HEK293 (cell line): ENCODE results near the gene ARSD.

Source experiments
- CTCF ChIA-PET: fragments of 350-600 bp; formaldehyde crosslinking; extraction: SDS; loops from one replicate; lab custom pipeline; 2021; ENCODE audit warnings: antibody characterized with exemption; lab: Yijun Ruan, JAX
- POLR2A ChIA-PET: fragments of 300-600 bp; formaldehyde crosslinking; extraction: SDS; loops from one replicate; lab custom pipeline; 2020; ENCODE audit warnings: antibody characterized with exemption, inconsistent platforms; lab: Yijun Ruan, JAX
- H3K27ac ChIP-seq: fragments of 200-500 bp; sonication (Bioruptor generic); 2 replicates; pipeline ENCODE4 v1.5.1; 2014; ENCODE audit warnings: low read depth, low read length, control low read depth, inconsistent platforms; ENCODE audit errors: extremely low read depth
- H3K36me3 ChIP-seq, 2 experiments: fragments of 200-500 bp in 1 of 2; sonication (Bioruptor generic) in 1 of 2; 1 replicate in 1 of 2; 2 replicates in 1 of 2; pipeline ENCODE4 v1.5.1; 2014 to 2017; ENCODE audit warnings: inconsistent platforms in 2 of 2, low read length in 2 of 2; ENCODE audit not compliant: control insufficient read depth in 2 of 2, insufficient read depth in 1 of 2
- H3K4me1 ChIP-seq: fragments of 200-500 bp; sonication (Bioruptor generic); 2 replicates; pipeline ENCODE4 v1.5.1; 2014; ENCODE audit warnings: mild to moderate bottlenecking, low read length, inconsistent platforms; ENCODE audit not compliant: control insufficient read depth, insufficient read depth
- H3K4me3 ChIP-seq: 2 replicates; pipeline ENCODE4 v1.5.1; 2011; ENCODE audit warnings: low read depth, mild to moderate bottlenecking, control low read depth, low read length, moderate library complexity
- H3K9me3 ChIP-seq: fragments of 200-500 bp; sonication (Bioruptor generic); 2 replicates; pipeline ENCODE4 v1.5.1; 2014; ENCODE audit warnings: low read depth, low read length, inconsistent platforms; ENCODE audit not compliant: control insufficient read depth, insufficient read depth
- FEZF1 ChIP-seq: fragments of 450-650 bp; formaldehyde crosslinking; IDR thresholded peaks from 2 replicates; pipeline ENCODE4 v1.5.1; 2016; ENCODE audit warnings: missing biosample characterization, missing genetic modification characterization
- GLIS2 ChIP-seq: fragments of 450-650 bp; formaldehyde crosslinking; IDR thresholded peaks from 2 replicates; pipeline ENCODE4 v1.5.1; 2016; ENCODE audit warnings: missing biosample characterization, missing genetic modification characterization
- HOXD13 ChIP-seq: sonication (generic); formaldehyde crosslinking; IDR thresholded peaks from 2 replicates; pipeline ENCODE4 v1.8.0; 2022; ENCODE audit warnings: missing genetic modification reagents, borderline replicate concordance
- SP2 ChIP-seq: fragments of 450-650 bp; formaldehyde crosslinking; IDR thresholded peaks from 2 replicates; pipeline ENCODE4 v1.5.1; 2016; ENCODE audit warnings: missing biosample characterization, missing genetic modification characterization
- SP7 ChIP-seq: fragments of 450-650 bp; formaldehyde crosslinking; IDR thresholded peaks from 2 replicates; pipeline ENCODE4 v1.5.1; 2016; ENCODE audit warnings: missing biosample characterization, missing genetic modification characterization
- ZFP41 ChIP-seq: fragments of 450-650 bp; formaldehyde crosslinking; IDR thresholded peaks from 2 replicates; pipeline ENCODE4 v1.5.1; 2016; ENCODE audit warnings: missing biosample characterization, missing genetic modification characterization, borderline replicate concordance
- ZNF132 ChIP-seq: fragments of 450-650 bp; formaldehyde crosslinking; IDR thresholded peaks from 2 replicates; pipeline ENCODE4 v1.5.1; 2017; ENCODE audit warnings: missing biosample characterization, missing genetic modification characterization, borderline replicate concordance
- ZNF174 ChIP-seq: fragments of 450-650 bp; formaldehyde crosslinking; IDR thresholded peaks from 2 replicates; pipeline ENCODE4 v1.5.0; 2017; ENCODE audit warnings: missing biosample characterization, mild to moderate bottlenecking, missing genetic modification characterization
- ZNF175 ChIP-seq: fragments of 450-650 bp; formaldehyde crosslinking; IDR thresholded peaks from 2 replicates; pipeline ENCODE4 v1.5.1; 2016; ENCODE audit warnings: missing biosample characterization, missing genetic modification characterization
- ZNF248 ChIP-seq: fragments of 450-650 bp; formaldehyde crosslinking; IDR thresholded peaks from 2 replicates; pipeline ENCODE4 v1.5.1; 2017; ENCODE audit warnings: missing biosample characterization, missing genetic modification characterization
- ZNF404 ChIP-seq: fragments of 450-650 bp; formaldehyde crosslinking; IDR thresholded peaks from 2 replicates; pipeline ENCODE4 v1.5.1; 2017; ENCODE audit warnings: missing biosample characterization, missing genetic modification characterization
- ZNF473 ChIP-seq: fragments of 450-650 bp; formaldehyde crosslinking; IDR thresholded peaks from 2 replicates; pipeline ENCODE4 v1.5.1; 2017; ENCODE audit warnings: missing biosample characterization, missing genetic modification characterization
- ZNF610 ChIP-seq: fragments of 450-650 bp; formaldehyde crosslinking; IDR thresholded peaks from 2 replicates; pipeline ENCODE4 v1.5.1; 2016; ENCODE audit warnings: missing biosample characterization, missing genetic modification characterization, borderline replicate concordance
- ZNF660 ChIP-seq: fragments of 450-650 bp; IDR thresholded peaks from 2 replicates; pipeline ENCODE4 v1.5.1; 2018; ENCODE audit warnings: missing biosample characterization, mild to moderate bottlenecking, missing genetic modification characterization
- ZNF792 ChIP-seq: fragments of 450-650 bp; formaldehyde crosslinking; IDR thresholded peaks from 2 replicates; pipeline ENCODE4 v1.5.1; 2016; ENCODE audit warnings: missing biosample characterization, missing genetic modification characterization
- ZSCAN16 ChIP-seq: fragments of 450-650 bp; formaldehyde crosslinking; IDR thresholded peaks from 2 replicates; pipeline ENCODE4 v1.5.1; 2016; ENCODE audit warnings: missing biosample characterization, missing genetic modification characterization
- TF ChIP-seq, protein P1 (sequence below): fragments of 450-650 bp; formaldehyde crosslinking; IDR thresholded peaks from 2 replicates; pipeline ENCODE4 v1.5.1; 2017; ENCODE audit warnings: missing biosample characterization, mild to moderate bottlenecking, missing genetic modification characterization, moderate library complexity
- TF ChIP-seq, protein P2 (sequence below): fragments of 450-650 bp; formaldehyde crosslinking; IDR thresholded peaks from 2 replicates; pipeline ENCODE4 v1.5.1; 2016; ENCODE audit warnings: missing biosample characterization, missing genetic modification characterization
- TF ChIP-seq, protein P3 (sequence below): fragments of 450-650 bp; formaldehyde crosslinking; IDR thresholded peaks from 2 replicates; pipeline ENCODE4 v1.5.1; 2016; ENCODE audit warnings: missing biosample characterization, missing genetic modification characterization
- TF ChIP-seq, protein P4 (sequence below): fragments of 450-650 bp; formaldehyde crosslinking; IDR thresholded peaks from 2 replicates; pipeline ENCODE4 v1.5.1; 2016; ENCODE audit warnings: missing biosample characterization, missing genetic modification characterization

Gene ARSD

DNA sequence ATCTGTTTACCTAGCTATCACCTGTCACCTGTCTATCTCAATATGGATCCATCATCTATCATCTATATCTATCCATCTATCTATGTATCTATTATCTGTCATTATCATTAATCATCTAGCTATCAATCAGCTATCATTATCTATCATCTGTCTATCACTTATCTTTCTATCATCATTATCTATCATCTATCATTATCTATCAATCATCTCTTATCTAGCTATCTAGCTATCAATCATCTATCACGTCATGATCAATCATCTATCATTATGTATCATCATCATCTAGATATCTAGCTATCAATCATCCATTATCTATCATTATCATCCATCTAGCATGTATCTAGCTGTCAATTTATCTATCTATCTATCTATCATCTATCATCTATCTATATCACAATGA, 7.9 kb downstream of the ARSD start:
- POLR2A ChIA-PET, result no interaction called here
- no peak overlapping the region for H3K4me3 ChIP-seq
- no peaks in the 10 kb centered on the region for H3K36me3 ChIP-seq
- TF ChIP-seq ZNF174 (tag by site-specific recombination), result no peak
- no peak for TF ChIP-seq ZNF610 (tag by site-specific recombination)
- TF ChIP-seq SP2 (tag by site-specific recombination), result no peak
- no peak for TF ChIP-seq ZNF132
- TF ChIP-seq ZNF175 (tag by site-specific recombination), result no peak
- no peak for TF ChIP-seq GLIS2
- TF ChIP-seq, protein P1, sequence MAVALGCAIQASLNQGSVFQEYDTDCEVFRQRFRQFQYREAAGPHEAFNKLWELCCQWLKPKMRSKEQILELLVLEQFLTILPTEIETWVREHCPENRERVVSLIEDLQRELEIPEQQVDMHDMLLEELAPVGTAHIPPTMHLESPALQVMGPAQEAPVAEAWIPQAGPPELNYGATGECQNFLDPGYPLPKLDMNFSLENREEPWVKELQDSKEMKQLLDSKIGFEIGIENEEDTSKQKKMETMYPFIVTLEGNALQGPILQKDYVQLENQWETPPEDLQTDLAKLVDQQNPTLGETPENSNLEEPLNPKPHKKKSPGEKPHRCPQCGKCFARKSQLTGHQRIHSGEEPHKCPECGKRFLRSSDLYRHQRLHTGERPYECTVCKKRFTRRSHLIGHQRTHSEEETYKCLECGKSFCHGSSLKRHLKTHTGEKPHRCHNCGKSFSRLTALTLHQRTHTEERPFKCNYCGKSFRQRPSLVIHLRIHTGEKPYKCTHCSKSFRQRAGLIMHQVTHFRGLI, result no peak
- TF ChIP-seq ZNF248 (tag by site-specific recombination), result no peak
- TF ChIP-seq ZSCAN16 (tag by site-specific recombination), result no peak
- TF ChIP-seq ZNF660 (tag by site-specific recombination), result no peak
- no peak for TF ChIP-seq FEZF1
- TF ChIP-seq, protein P2, sequence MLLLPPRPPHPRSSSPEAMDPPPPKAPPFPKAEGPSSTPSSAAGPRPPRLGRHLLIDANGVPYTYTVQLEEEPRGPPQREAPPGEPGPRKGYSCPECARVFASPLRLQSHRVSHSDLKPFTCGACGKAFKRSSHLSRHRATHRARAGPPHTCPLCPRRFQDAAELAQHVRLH (tag by site-specific recombination), result no peak
- no peak for TF ChIP-seq ZNF404 (tag by site-specific recombination)
- no peak for TF ChIP-seq ZNF792
- TF ChIP-seq SP7 (tag by site-specific recombination), result no peak
- TF ChIP-seq, protein P3, sequence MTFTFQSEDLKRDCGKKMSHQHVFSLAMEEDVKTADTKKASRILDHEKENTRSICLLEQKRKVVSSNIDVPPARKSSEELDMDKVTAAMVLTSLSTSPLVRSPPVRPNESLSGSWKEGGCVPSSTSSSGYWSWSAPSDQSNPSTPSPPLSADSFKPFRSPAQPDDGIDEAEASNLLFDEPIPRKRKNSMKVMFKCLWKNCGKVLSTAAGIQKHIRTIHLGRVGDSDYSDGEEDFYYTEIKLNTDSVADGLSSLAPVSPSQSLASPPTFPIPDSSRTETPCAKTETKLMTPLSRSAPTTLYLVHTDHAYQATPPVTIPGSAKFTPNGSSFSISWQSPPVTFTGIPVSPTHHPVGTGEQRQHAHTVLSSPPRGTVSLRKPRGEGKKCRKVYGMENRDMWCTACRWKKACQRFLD, result no peak
- TF ChIP-seq ZNF473 (tag by site-specific recombination), result no peak
- TF ChIP-seq HOXD13 (CRISPR knock-in tag), result no peak
- no peak overlapping the region for H3K27ac ChIP-seq
- H3K9me3 ChIP-seq, result no peaks in the 10 kb centered on the region
- no peaks in the 10 kb centered on the region for H3K4me1 ChIP-seq
- CTCF ChIA-PET, result no interaction called here

DNA sequence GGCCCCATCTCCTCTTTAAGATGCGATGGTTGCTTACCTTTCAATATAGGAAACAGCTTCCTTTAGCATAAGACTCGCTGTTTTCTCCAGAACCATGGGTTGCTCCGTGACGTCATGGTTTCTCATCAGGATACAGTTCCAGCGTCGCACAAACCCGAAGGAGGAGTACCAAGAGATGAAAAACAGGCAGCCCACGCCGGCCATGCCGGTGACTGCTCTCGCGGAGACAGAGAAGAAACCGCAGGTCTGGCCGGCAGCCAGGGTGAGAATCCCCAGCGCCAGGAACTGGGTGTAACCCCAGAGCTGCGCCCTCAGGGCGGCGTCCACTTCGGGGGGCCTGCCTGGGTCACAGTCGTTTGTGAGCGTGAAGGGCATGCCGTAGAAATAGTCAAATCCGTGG, 11.4 kb downstream of the ARSD start:
- ChIA-PET POLR2A (no interaction called here), CTCF (no interaction called here)
- H3K27ac ChIP-seq, result no peak overlapping the region
- H3K9me3 ChIP-seq, result no peaks in the 10 kb centered on the region
- no peak overlapping the region for H3K4me3 ChIP-seq
- H3K36me3 ChIP-seq, result no peaks in the 10 kb centered on the region
- H3K4me1 ChIP-seq, result no peaks in the 10 kb centered on the region
- TF ChIP-seq HOXD13 (CRISPR knock-in tag) (no peak), ZFP41 (tag by site-specific recombination) (no peak)
- TF ChIP-seq, protein P1, result no peak
- TF ChIP-seq, protein P4, sequence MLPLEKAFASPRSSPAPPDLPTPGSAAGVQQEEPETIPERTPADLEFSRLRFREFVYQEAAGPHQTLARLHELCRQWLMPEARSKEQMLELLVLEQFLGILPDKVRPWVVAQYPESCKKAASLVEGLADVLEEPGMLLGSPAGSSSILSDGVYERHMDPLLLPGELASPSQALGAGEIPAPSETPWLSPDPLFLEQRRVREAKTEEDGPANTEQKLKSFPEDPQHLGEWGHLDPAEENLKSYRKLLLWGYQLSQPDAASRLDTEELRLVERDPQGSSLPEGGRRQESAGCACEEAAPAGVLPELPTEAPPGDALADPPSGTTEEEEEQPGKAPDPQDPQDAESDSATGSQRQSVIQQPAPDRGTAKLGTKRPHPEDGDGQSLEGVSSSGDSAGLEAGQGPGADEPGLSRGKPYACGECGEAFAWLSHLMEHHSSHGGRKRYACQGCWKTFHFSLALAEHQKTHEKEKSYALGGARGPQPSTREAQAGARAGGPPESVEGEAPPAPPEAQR (tag by site-specific recombination), result no peak
